H1 (cell line): Measurements from ENCODE around the gene NXF3. TPM values are rescaled to one million over a fixed set of nuclear protein-coding genes. Genes with fewer than 3 reads are reported as not detected.
"Not testable (repeated sequence)": the region's sequence is repeated elsewhere in the genome, so short reads cannot be mapped to it uniquely, and the experiment has no call there.

Source experiments
- CTCF ChIA-PET: fragments of 300-600 bp; sonication (Branson Sonifier 250); formaldehyde crosslinking; loops from one replicate; lab custom pipeline; 2021; ENCODE audit not compliant: partially characterized antibody; lab: Charles Lee
- POLR2A ChIA-PET: fragments of 300-600 bp; sonication (Branson Sonifier 250); formaldehyde crosslinking; loops from one replicate; lab custom pipeline; 2021; ENCODE audit warnings: inconsistent platforms; ENCODE audit not compliant: partially characterized antibody; lab: Charles Lee
- DNase-seq, 2 experiments: peaks; one replicate each; pipeline versions ENCODE4 v3.0.0 to v3.0.0-alpha.2; 2010 to 2022; ENCODE audit warnings: low spot score in 2 of 2, low read depth in 1 of 2, mixed read lengths in 1 of 2
- FAIRE-seq: peaks from 2 replicates; lab custom pipeline; 2011; peaks lifted over from hg19 to GRCh38; lab: Jason Lieb, UNC
- H2AFZ ChIP-seq: 2 replicates; pipeline ENCODE4 v1.8.1; 2012; ENCODE audit warnings: low read length, inconsistent platforms
- H2AK5ac ChIP-seq: 2 replicates; pipeline ENCODE4 v1.6.1; 2013; ENCODE audit warnings: low read depth, low read length
- H2BK120ac ChIP-seq: replicated peaks from 2 replicates; pipeline ENCODE3; 2013; ENCODE audit warnings: low read depth, low read length, inconsistent platforms
- H2BK12ac ChIP-seq: 2 replicates; pipeline ENCODE4 v1.6.1; 2013; ENCODE audit warnings: low read depth, low read length
- H2BK15ac ChIP-seq: 2 replicates; pipeline ENCODE4 v1.6.1; 2013; ENCODE audit warnings: low read length
- H2BK20ac ChIP-seq: 2 replicates; pipeline ENCODE4 v1.6.1; 2013; ENCODE audit warnings: low read length
- H2BK5ac ChIP-seq: 2 replicates; pipeline ENCODE4 v1.6.1; 2013; ENCODE audit warnings: low read depth, low read length
- H3K14ac ChIP-seq: 2 replicates; pipeline ENCODE4 v1.6.1; 2013; ENCODE audit warnings: inconsistent platforms; ENCODE audit not compliant: insufficient read length
- H3K18ac ChIP-seq: 2 replicates; pipeline ENCODE4 v1.6.1; 2013; ENCODE audit warnings: low read length; ENCODE audit errors: extremely low read depth
- H3K23ac ChIP-seq: 2 replicates; pipeline ENCODE4 v1.6.1; 2013; ENCODE audit warnings: inconsistent platforms; ENCODE audit not compliant: insufficient read length
- H3K23me2 ChIP-seq: 2 replicates; pipeline ENCODE4 v1.6.1; 2013; ENCODE audit warnings: low read depth, low read length
- H3K27ac ChIP-seq: 2 replicates; pipeline ENCODE4 v1.6.1; 2011; ENCODE audit warnings: low read depth, low read length, inconsistent platforms
- H3K27me3 ChIP-seq, 4 experiments: replicated peaks in 1 of 4; 1 replicate in 1 of 4; 2 replicates in 3 of 4; pipeline versions ENCODE4 v1.6.1 to v1.8.1; 2011 to 2013; ENCODE audit warnings: low read length in 3 of 4, mild to moderate bottlenecking in 3 of 4, inconsistent platforms in 2 of 4, mixed read lengths in 2 of 4, moderate library complexity in 1 of 4; ENCODE audit not compliant: control insufficient read depth in 3 of 4, insufficient read depth in 3 of 4; ENCODE audit errors: extremely low read depth in 1 of 4
- H3K36me3 ChIP-seq, 4 experiments: 2 replicates each; pipeline versions ENCODE4 v1.6.1 to v1.8.1; 2011 to 2013; ENCODE audit warnings: mild to moderate bottlenecking in 4 of 4, low read length in 3 of 4, moderate library complexity in 2 of 4, control low read depth in 1 of 4, inconsistent platforms in 1 of 4; ENCODE audit not compliant: insufficient read depth in 4 of 4, control insufficient read depth in 2 of 4
- H3K4ac ChIP-seq: replicated peaks from 2 replicates; pipeline ENCODE3; 2013; ENCODE audit warnings: low read length, low read depth, mixed read lengths, inconsistent platforms; ENCODE audit not compliant: insufficient read length
- H3K4me1 ChIP-seq, 4 experiments: replicated peaks in 1 of 4; 1 replicate in 1 of 4; 2 replicates in 3 of 4; pipeline versions ENCODE4 v1.6.1 to v1.8.1; 2011 to 2013; ENCODE audit warnings: low read length in 3 of 4, inconsistent platforms in 2 of 4, mixed read lengths in 1 of 4; ENCODE audit not compliant: insufficient read depth in 4 of 4, control insufficient read depth in 3 of 4
- H3K4me2 ChIP-seq, 2 experiments: 2 replicates each; pipeline versions ENCODE4 v1.6.1 to v1.8.1; 2011 to 2013; ENCODE audit warnings: low read depth in 2 of 2, low read length in 2 of 2, control low read depth in 1 of 2, inconsistent platforms in 1 of 2, mild to moderate bottlenecking in 1 of 2; ENCODE audit not compliant: insufficient read depth in 1 of 2
- H3K4me3 ChIP-seq, 4 experiments: fragments of 200-600, 300-600 bp in 1 of 4; sonication (generic), shearing (Covaris generic), sonication (Bioruptor Twin) in 1 of 4; 2 replicates each; pipeline versions ENCODE4 v1.5.1 to v1.8.1; 2011 to 2016; ENCODE audit warnings: low read length in 4 of 4, low read depth in 3 of 4, control low read depth in 2 of 4, inconsistent platforms in 2 of 4, mild to moderate bottlenecking in 2 of 4, mixed read lengths in 1 of 4, moderate library complexity in 1 of 4; ENCODE audit not compliant: insufficient read depth in 2 of 4; ENCODE audit errors: extremely low read depth in 1 of 4
- H3K56ac ChIP-seq: replicated peaks from 2 replicates; pipeline ENCODE3; 2013; ENCODE audit warnings: low read depth, mild to moderate bottlenecking, mixed read lengths, low read length, inconsistent platforms; ENCODE audit not compliant: insufficient read length
- H3K79me1 ChIP-seq: 2 replicates; pipeline ENCODE4 v1.6.1; 2013; ENCODE audit warnings: low read depth, low read length, control low read depth
- H3K79me2 ChIP-seq, 2 experiments: 2 replicates each; pipeline versions ENCODE4 v1.6.1 to v1.8.1; 2012 to 2013; ENCODE audit warnings: low read length in 2 of 2, mild to moderate bottlenecking in 2 of 2, inconsistent platforms in 1 of 2; ENCODE audit not compliant: insufficient read depth in 2 of 2, control insufficient read depth in 1 of 2
- H3K9ac ChIP-seq, 4 experiments: replicated peaks in 1 of 4; 1 replicate in 1 of 4; 2 replicates in 3 of 4; pipeline versions ENCODE4 v1.6.1 to v1.8.1; 2011 to 2013; ENCODE audit warnings: low read depth in 3 of 4, low read length in 3 of 4, control low read depth in 2 of 4, mild to moderate bottlenecking in 2 of 4, moderate library complexity in 2 of 4, inconsistent platforms in 1 of 4; ENCODE audit errors: extremely low read depth in 1 of 4
- H3K9me3 ChIP-seq, 2 experiments: 2 replicates each; pipeline versions ENCODE4 v1.6.1 to v1.8.1; 2012 to 2013; ENCODE audit warnings: mild to moderate bottlenecking in 2 of 2, moderate library complexity in 2 of 2, control low read depth in 1 of 2, inconsistent platforms in 1 of 2, low read depth in 1 of 2, low read length in 1 of 2, mixed read lengths in 1 of 2; ENCODE audit not compliant: insufficient read depth in 2 of 2
- H4K20me1 ChIP-seq, 2 experiments: replicated peaks in 1 of 2; 2 replicates each; pipeline versions ENCODE3 to v1.8.1; 2011 to 2013; ENCODE audit warnings: inconsistent platforms in 2 of 2, low read length in 2 of 2, mild to moderate bottlenecking in 1 of 2; ENCODE audit not compliant: insufficient read depth in 2 of 2, control insufficient read depth in 1 of 2
- H4K5ac ChIP-seq: 2 replicates; pipeline ENCODE4 v1.6.1; 2013; ENCODE audit warnings: low read length, low read depth, mixed read lengths, inconsistent platforms; ENCODE audit not compliant: insufficient read length
- H4K8ac ChIP-seq: 2 replicates; pipeline ENCODE4 v1.8.0; 2013; ENCODE audit warnings: mild to moderate bottlenecking, moderate library complexity, low read length, inconsistent platforms; ENCODE audit not compliant: insufficient read depth; ENCODE audit errors: extremely low read depth
- H4K91ac ChIP-seq: replicated peaks from 2 replicates; pipeline ENCODE3; 2013; ENCODE audit warnings: low read length, mixed read lengths, inconsistent platforms; ENCODE audit not compliant: insufficient read length
- WGBS, 2 experiments: shearing (Covaris generic) in 1 of 2; methylation state at CpG; one replicate each; pipeline versions ENCODE4 v1.1.6 to v1.1.7; 2013 to 2015; ENCODE audit warnings: low lambda C conversion rate in 2 of 2, mixed read lengths in 2 of 2, inconsistent platforms in 1 of 2, low coverage in 1 of 2, missing lambda C conversion rate in 1 of 2; ENCODE audit not compliant: insufficient replicate concordance in 2 of 2, insufficient coverage in 1 of 2, insufficient read length in 1 of 2; ENCODE audit errors: extremely low coverage in 1 of 2, missing lambda C conversion rate in 1 of 2; 5-methylcytosine and 5-hydroxymethylcytosine counted together
- polyA plus RNA-seq, 7 experiments: library from polyadenylated mRNA; depleted of rRNA in 3 of 7; stranded (reverse) in 5 of 7; unstranded in 2 of 7; fragments of >200 nt in 5 of 7; fragments of 200-250 nt in 2 of 7; gene quantifications; 1 replicate in 5 of 7; 2 replicates in 1 of 7; 4 replicates in 1 of 7; pipeline versions ENCODE4 v1.2.1 to v1.2.3, GENCODE V29; 2011 to 2013; ENCODE audit warnings: missing spikeins in 2 of 7, mixed read lengths in 2 of 7
- total RNA-seq: library from RNA; stranded (reverse); fragmentation: NEBNext Ultra II Directional; extraction: Animal tissue kit (Norgen Biotek cat#: 25700); gene quantifications from 2 replicates; pipeline ENCODE4 v1.2.1, GENCODE V29; 2021

Gene NXF3
- total and polyA plus RNA-seq, 2 of the 8 experiments (the other 6 are each of a cell fraction or from before 2014, with no cell fraction given): 0.12 TPM; not detected in 1

GRCh38 chrX:103104370-103104769, 11.4 kb upstream of the NXF3 start:
- H3K36me3 ChIP-seq, H2BK20ac ChIP-seq, H3K79me2 ChIP-seq, H3K79me1 ChIP-seq, H3K27ac ChIP-seq, CTCF ChIA-PET, H3K4ac ChIP-seq, H3K9ac ChIP-seq, H2BK120ac ChIP-seq, H2BK12ac ChIP-seq, H3K23ac ChIP-seq, H3K9me3 ChIP-seq, H4K20me1 ChIP-seq, H4K5ac ChIP-seq, H3K4me2 ChIP-seq, H3K23me2 ChIP-seq, POLR2A ChIA-PET, H3K4me3 ChIP-seq, H4K91ac ChIP-seq, H3K4me1 ChIP-seq, H2BK5ac ChIP-seq, H3K56ac ChIP-seq, FAIRE-seq, H3K27me3 ChIP-seq, H2BK15ac ChIP-seq, DNase-seq, H2AK5ac ChIP-seq, H3K18ac ChIP-seq, H2AFZ ChIP-seq, H4K8ac ChIP-seq, H3K14ac ChIP-seq: not testable (repeated sequence)
- WGBS, 2 experiments: 100% methylated on average over 1 of the region's 26 CpGs; no CpG with 5 or more reads in 1 of the 2 experiments

GRCh38 chrX:103103866-103104265, 10.9 kb upstream of the NXF3 start:
- H2BK120ac ChIP-seq, H3K4me2 ChIP-seq, H2BK5ac ChIP-seq, FAIRE-seq, H3K27me3 ChIP-seq, H3K36me3 ChIP-seq, H3K18ac ChIP-seq, H4K8ac ChIP-seq, DNase-seq, H2BK20ac ChIP-seq, H3K79me1 ChIP-seq, H2AK5ac ChIP-seq, H3K4me1 ChIP-seq, H4K91ac ChIP-seq, H2AFZ ChIP-seq, POLR2A ChIA-PET, H3K14ac ChIP-seq, H4K20me1 ChIP-seq, H3K23me2 ChIP-seq, H3K9ac ChIP-seq, H3K23ac ChIP-seq, H3K56ac ChIP-seq, H2BK15ac ChIP-seq, H3K4ac ChIP-seq, H4K5ac ChIP-seq, H2BK12ac ChIP-seq, CTCF ChIA-PET, H3K27ac ChIP-seq, H3K9me3 ChIP-seq, H3K4me3 ChIP-seq, H3K79me2 ChIP-seq: not testable (repeated sequence)
- no CpG with 5 or more reads among the region's 2 CpGs for WGBS, 2 experiments
